ENCODE data around the gene MAPT.

MAPT gene

DNA sequence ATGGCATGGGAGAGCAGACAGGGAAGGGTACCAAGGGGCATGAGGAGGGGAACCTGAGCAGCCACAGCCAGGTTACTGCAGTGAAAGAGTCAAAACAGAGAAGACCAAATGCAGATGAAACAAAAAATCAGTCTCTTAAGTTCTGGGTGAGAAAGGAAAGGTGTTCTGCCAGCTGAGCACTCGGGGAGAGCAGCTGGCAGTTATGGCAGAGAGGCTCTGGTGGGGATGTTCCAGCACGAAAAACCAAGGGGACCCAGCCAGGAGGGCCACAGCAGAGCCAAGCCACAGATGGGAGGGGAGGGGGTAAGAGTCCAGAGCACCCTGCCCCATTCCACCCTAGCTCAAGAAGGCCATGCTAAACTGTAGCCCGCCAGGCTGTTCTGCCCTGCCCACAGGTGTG is 136.4 kb downstream of the MAPT start:
- DNase-seq (ENCODE audit: low spot score) = no peak

DNA sequence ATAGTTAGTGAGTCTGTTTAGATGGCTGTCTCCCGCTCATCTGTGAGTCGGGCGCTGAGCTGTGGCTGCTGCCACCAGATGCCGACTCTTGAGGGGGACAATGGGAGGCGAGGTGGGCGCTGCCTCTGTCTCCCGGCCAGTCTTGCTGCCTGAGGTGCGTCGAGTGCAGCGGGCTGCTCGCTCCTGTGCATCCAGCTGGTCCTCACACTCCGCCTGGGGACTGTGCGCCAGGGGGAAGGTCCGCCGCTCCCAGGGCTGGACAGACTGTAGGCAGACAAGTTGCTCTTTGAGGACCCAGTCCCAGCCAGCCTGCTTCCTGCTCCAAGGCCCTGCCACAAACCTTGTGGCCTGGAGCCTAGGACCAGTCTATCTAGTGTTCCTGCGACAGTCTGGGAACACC is 137.1 kb downstream of the MAPT start:
- no peak for DNase-seq (ENCODE audit: low spot score)

DNA sequence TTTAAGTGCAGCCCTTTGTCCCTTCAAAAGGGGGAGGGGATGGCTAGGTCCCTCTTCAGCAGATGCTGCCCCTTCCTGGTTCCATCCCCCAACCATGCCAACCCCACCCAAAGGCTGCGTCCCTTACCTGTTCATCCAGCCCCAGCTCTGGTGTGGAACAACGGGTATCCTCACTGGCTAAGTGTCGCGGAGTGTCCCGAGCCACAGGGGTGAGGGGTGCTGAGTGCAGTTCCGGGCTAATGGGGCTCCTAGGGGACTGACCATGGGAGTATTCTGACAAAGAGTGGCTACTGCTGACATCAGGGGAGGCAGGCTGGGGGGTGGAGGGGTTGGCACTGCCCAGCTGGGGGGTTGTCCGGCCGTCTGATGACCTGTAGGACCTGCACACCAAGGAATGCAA is 137.6 kb downstream of the MAPT start:
- no peak for DNase-seq (ENCODE audit: low spot score)

DNA sequence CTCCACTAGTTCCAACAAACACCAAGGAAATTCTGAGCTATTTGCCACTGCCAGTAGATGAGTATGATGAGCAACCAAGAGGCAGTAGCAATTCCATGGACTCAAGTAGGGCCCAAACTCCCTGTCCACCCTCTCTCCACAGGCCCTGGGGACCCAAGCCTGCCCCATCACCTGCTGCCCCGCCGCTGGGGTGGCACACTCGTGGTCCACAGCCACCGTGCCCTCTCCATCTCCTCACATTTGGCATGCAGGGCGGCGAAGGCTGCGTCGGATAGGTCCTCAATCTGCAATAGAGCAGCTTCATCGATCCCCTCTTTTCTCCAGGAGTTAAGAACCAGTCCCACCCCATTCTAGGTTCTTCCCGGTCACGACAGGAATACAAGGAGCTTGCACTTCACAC is 138.6 kb downstream of the MAPT start:
- no peak for DNase-seq (ENCODE audit: low spot score)

DNA sequence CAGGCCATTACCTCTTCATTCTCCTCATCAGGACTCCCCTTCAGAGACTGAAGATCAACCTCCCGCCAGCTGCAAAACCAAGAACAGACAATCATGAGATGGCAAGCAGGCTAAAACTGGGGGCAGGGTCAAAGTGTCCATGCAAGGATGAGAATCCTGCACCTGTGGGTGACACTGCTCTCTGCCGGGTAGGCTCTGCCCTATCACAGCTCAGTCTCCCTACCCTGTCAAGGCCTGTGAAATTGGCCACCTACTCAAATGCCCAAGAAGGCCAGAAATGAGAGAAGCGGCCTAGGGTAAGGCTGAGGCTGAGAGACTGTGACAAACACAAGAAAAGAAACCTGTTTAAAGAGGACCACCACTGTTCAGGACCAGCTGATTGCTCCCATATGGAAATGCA is 139.0 kb downstream of the MAPT start:
- no peak for DNase-seq (ENCODE audit: low spot score)

DNA sequence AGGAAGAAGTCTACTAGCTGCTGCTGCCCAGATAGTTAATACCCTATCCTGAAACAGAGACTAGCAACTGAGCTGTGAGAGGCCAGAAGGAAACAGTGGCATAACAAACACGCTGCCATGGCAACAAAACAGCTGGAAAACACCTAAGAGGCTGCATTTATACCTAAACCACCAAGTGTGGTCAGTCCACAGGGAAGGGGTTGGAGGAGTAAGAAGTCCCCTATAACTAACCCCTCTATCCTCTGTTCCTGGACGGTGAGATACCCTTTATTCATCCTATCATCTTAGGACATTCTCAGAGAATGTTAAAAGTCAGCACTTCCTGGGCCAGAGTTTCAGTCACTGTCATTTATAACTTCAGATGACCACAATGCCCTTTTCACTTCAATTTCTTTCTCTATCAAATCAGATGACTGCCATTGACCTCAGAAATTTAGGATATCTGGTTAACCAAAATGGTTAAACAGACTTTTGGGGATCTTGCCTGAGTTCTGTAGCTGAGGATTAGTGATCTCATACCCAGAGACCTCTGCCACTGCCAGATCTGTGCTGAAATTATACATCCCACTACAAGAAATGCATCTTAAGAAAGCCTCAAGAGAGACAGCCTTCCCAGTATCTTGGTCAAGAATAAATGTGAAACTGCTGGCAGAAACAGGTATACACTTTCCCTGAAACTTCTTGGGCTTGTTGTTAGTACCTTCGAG is 140.9 kb downstream of the MAPT start:
- DNase-seq (ENCODE audit: low spot score) = no peak

DNA sequence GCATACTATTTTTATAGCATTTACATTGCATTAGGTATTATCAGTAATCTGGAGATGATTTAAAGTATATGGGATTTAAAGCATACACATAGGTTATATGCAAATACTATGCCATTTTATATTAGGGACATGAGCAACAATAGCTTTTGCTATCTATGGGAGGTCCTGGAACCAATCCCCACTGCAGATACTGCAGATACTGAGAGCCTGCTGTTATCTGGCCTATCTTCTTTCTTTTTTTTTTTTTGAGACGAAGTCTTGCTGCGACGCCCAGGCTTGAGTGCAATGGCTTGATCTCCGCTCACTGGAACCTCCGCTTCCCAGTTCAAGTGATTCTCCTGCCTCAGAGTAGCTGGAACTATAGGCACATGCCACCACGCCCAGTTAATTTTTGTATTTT is 142.1 kb downstream of the MAPT start:
- DNase-seq (ENCODE audit: low spot score) = no peak

DNA sequence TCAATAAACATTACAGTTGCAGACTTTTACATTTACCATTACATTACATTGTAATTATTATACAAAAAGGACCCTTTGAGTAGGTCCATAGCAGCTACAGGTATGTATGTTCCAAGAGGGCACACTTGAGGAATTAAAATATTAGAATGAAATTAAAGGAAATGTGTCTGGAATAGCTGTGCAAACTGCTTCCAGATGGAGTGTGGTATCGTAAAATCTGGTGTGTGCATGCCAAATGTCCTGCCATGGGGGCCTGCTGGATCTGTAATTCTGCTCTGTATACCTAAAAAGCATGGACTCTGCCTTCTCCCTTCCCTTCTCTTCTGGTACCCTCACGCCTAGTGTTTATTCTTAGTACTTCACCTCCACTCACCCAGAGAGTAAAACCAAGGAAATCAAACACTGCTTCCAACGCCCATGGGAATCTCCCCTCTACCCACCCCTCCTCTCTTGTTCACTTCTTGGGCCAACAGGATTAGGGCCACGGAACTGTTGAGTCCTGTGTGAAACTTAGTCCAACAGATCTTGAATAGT is 143.4 kb downstream of the MAPT start:
- DNase-seq (ENCODE audit: low spot score) = no peak

DNA sequence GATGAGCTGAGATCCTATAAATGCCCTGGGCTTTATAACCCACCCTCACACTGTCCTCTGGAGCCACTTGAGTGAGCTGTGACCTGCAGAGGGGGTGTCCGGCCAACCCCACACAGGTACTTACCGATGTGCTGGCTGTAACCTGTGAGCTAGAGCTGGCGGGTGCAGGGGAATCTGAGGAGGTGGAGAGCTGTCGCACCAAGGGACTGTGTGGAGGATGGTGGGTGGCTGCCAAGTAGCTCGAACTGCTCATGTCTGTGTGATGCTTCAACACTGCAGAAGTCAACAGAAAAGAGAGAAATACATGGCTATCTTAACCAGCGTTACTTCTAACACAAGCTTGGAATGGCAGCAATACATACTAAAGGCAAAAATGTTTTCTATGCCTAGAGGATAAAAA is 144.1 kb downstream of the MAPT start:
- no peak for DNase-seq (ENCODE audit: low spot score)

DNA sequence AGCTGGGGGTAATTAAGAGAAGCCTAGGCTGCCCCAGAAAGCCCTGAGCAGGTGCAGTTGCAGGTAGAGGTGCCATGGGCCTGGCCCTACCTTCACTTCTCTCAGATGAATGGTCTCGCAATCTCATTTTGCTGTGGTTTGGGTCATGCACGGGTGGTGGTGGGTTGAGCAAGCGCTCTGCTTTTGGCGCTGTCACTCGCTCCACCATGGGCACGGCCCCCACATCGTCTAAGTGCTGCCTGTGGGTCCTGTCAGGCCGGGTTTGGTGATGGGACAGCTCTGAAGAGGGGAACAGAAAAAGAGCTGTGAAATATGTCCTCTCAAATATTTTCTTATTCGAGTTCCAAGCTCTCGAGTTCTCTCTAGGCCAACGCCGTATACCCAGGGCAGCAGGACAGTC is 144.6 kb downstream of the MAPT start:
- DNase-seq (ENCODE audit: low spot score) = no peak

DNA sequence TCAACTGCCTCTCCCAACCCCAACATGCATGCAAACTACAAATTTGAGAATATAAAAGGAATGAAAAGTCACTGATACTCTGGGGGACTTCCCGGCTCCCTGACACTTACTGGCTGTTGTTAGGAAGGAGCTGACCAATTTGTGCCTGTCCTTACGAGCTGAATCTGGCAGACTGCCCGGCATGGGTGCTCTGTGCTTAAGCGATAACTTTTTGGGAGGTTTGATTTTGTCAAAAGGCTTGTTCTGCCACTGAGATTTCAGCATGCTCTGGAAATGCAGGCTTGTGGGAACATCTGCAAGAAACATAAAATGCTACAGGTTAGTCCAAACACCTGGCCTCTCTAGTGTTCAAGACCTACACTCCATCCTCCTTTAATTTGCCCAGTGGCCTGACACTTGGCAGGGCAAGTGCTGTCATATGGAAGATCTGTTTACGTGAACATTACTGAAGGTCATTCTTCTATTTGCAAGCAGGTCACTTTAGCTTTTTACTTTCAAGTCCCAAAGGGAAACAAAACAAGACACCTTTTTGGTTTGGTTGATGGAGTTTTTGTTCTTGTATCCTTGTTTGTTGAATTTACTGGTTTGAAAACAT is 145.3 kb downstream of the MAPT start:
- DNase-seq (ENCODE audit: low spot score) = no peak

DNA sequence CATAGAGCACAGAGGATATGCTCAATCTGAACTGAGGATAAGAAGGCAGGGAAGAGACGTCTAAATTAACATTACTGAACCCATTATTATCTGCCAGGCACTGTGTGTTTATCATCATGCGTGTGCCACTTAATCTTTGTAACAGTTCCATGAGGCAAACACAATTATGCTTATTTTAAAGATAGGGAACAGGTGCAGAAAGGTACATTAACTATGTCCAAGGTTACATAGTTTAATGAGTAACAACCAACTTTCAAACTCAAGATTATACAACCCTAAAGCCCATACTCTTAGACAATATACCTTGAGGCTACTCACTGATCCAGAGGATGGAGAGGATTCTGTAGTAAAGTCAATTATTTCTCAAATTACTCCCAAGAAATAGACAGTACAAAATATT is 147.9 kb downstream of the MAPT start:
- DNase-seq (ENCODE audit: low spot score) = no peak

DNA sequence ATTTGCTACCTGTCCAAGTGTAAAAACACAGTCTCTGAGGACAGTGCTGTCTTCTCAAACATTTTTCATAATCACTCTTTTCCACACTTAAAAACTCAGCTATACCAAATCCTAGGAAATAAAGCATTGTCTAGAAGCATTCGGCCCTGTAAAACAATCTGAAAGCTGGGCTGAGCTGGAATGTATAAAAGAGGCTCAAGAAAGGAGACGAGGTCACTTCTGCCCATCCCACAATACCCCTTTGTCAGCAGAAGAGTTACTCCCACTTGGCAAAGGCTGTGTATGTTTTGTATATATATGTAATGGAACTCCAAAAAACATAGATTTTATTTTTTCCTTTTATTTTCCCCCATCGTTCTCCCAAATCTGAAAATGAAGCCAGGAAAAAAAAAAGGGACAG is 148.6 kb downstream of the MAPT start:
- DNase-seq (ENCODE audit: low spot score) = no peak

DNA sequence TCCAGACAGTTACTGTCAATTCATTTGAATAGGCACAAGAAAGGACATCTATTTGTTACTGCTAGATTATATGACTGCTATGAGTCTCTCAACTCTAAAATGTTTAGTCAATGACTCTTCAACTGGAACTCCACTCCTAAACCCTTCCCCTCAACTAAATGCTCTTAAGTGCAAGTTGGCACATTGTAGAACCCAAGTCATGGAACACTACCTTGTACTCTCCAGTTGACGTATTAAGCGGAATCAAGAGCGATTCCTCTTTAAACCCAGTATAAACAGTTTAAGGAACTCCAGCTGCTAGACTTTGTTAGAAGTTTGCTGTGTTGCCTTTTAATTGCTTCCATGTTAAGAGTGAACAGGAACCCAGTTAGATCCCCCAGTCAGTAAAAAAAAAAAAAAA is 149.3 kb downstream of the MAPT start:
- DNase-seq (ENCODE audit: low spot score) = no peak

DNA sequence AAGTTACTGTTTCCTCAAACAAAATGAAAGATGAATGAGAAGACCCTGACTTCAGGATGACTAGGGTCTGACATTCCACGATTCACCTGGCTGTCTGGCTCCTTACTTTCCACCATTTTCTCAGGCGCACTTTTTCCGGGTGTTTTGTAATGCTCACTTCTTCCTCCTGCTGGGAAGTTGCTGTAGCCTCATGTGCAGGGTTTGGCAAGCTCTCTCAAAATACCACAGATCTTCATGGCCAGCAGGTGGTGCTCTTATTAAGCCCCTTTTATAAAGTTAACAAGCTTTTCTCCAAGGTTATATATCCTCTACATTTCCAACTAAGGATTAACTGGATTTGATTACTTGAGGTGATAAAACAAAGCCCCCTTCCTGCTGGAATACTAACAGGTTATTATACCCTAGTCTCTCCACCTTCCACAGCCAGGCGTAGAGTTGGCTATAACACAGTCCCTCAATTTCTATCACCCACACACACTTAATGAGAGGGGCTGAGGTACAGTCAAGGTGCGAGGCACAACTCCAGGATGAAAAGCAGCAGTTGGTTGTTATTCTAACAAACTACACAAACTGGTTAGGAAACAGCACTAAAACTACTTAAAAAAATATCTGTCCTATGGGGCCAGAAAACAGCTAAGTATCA is 150.1 kb downstream of the MAPT start:
- DNase-seq (ENCODE audit: low spot score) = no peak

DNA sequence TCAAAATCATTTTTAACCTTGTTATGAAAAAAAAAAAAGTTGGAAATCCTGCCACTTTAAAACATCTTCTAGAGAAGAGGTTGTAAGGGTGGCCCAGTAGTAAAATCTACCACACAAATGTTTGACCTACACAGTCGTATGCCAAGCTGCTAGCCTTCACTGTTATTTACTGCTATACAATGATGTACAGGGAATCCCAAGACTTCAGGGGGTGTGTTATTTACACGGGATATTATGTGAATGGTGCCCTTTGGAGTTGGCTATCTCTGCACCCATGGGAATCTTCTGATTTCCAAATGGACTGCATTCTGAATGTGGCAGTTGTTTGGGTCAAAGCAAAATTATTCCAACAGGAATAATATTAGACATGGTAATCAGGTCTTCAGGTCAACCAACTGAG is 150.6 kb downstream of the MAPT start:
- no peak for DNase-seq (ENCODE audit: low spot score)

DNA sequence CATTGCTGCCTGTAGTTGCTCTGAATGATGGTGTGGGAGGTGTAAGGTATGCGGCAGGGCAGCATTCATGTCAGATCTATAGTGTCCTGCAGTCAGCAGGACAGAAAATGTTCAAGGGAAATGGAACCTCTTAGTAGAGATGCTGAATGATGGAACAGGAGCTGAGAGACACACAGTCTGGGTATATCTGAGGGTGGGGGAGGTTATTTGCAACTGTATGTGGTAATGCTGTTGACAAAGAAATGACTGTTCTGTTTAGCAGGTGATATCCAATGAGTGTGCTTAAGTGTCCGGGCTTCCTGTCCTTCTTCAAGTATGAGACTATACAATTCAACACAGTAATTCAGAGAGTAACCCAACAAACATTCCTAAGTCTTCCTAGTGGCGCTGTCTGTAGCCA is 151.3 kb downstream of the MAPT start:
- DNase-seq (ENCODE audit: low spot score) = no peak

DNA sequence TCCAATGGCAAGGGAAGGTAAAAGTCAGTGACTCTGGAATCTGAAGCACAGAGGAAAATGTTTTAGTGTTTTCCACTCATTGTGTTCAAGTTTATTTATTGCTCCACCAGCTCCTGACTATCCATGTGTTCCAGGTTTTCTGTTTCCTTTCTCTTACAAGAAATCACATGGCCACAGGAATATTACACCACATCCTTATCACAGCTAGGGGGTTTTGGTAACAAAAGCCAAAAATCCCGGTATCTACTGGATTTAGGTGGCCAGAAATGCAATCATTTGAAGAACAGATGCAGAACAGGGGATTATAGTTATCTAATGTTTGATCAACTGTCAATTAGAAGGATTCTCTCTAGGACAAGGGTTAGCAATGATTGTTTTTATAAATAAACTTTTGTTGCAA is 152.6 kb downstream of the MAPT start:
- DNase-seq (ENCODE audit: low spot score) = no peak

DNA sequence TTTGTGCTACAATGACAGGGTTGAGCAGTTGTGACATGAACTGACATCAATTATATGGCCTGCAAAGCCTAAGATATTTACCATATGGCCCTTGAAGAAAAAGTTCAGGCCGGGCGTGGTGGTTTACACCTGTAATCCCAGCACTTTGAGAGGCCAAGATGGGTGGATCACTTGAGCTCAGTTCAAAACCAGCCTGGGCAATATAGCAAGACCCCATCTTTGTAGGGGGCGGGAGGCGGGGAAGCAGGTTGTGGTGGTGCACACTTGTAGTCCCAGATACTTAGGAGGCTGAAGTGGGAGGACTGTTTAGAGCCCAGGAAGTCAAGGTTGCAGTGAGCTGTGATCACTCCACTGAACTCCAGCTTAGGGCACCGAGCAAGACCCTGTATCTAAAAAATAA is 153.0 kb downstream of the MAPT start:
- no peak for DNase-seq (ENCODE audit: low spot score)

DNA sequence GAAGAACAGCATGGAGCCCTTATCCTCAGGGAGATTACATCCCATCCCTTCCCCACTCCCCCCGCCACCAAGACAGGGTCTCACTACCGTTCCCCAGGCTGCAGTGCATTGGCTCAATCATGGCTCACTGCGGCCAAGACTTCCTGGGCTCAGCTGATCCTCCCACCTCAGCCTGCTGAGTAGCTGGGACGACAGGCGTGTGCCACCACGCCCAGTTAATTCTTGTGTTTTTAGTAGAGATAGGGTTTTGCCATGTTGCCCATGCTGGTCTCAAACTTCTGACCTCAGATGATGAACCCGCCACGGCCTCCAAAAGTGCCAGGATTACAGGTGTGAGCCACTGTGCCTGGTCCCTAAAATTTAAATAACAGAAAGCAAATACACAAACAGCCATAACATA is 153.5 kb downstream of the MAPT start:
- DNase-seq (ENCODE audit: low spot score) = no peak

DNA sequence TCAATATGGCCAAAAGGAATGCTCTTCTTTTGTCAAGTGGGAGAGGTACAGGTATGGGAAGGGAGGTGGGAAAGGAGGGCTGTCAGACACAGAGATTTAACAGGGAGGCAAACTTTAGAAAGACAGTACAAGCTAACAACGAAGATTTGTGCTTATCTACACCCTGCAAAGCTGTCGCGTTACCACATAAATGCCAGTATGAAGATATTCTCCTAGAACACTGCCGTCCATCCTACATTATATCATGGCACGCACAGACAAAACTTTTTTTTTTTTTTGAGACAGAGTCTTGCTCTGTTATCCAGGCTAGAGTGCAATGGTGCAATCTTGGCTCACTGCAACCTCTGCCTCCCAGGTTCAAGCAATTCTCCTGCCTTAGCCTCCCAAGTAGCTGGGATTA is 155.3 kb downstream of the MAPT start:
- no peak for DNase-seq (ENCODE audit: low spot score)

DNA sequence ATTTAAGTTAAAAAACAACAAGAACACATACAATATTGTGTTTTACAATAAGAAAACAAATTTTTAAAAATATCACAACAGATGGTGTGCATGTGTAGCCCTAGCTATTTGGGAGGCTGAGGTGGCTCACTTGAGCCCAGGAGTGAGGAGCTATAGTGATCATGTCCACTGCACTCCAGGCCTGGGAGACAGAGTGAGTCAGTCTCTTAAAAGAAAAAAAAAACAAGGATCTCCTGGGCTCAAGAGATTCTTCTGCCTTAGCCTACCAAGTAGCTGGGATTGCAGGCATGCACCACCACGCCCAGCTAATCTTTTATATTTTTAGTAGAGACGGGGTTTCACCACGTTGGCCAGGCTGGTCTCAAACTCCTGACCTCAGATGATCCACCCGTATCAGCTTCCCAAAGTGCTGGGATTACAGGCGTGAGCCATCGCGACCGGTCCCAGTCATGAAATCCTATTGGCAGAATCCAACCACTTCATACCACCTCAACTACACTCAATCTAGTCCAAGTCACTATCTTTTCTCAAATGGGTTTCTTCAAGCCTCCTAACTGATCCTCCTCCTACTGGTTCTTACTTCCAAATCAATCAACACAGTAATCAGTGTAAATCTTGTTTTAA is 159.7 kb downstream of the MAPT start:
- DNase-seq (ENCODE audit: low spot score) = no peak

DNA sequence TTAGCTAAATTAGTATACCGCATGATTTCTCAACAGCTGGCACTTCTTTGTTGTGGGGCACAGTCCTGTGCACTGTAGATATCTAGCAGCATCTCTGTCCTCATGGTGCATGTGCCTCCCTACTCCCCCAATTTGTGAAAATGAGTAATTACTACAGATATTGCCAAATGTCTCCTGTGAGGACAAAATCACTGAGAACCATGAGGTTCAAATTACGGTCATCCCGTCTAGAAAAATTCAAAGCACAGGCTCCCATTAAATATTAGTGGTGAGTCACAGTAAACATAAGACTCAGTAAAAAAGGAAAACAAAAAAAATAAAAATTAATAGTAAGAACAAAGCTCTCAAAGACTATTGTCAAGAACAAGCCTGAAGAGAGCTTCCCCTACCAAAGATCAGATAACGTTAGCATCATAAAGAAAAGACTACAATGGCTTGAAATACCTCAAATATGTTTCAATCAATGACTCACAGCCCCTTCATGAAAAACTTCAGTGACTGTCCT is 162.5 kb downstream of the MAPT start:
- no peak for DNase-seq (ENCODE audit: low spot score)

Data from ecto neural progenitor cell (in vitro differentiated cells).